ENCODE measurements around the gene SSTR4. TPM values are rescaled to one million over a fixed set of nuclear protein-coding genes. Genes with fewer than 3 reads are reported as not detected.

The SSTR4 gene
- total RNA-seq, 4 donors from 2014 or later = not detected

DNA sequence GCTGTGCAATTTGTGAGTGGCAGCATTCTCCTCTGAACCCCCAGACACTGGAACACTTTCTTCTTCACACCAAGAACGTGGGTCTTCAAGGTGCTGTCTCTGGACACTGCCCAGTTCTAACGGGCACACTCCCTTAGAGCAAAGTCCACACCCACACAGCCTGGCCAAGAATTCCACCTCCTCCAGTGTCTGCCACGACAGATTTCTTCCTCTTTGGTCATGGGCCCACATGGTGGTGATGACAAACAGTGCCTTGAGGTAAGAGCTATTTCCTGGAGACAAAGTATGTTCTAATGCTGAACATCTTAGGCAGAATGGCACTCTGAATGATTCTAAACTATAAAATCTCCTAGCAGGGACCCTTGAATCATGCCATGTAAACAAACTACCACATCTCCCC lies 25.5 kb upstream of the SSTR4 start:
- TF ChIP-seq, protein P1, sequence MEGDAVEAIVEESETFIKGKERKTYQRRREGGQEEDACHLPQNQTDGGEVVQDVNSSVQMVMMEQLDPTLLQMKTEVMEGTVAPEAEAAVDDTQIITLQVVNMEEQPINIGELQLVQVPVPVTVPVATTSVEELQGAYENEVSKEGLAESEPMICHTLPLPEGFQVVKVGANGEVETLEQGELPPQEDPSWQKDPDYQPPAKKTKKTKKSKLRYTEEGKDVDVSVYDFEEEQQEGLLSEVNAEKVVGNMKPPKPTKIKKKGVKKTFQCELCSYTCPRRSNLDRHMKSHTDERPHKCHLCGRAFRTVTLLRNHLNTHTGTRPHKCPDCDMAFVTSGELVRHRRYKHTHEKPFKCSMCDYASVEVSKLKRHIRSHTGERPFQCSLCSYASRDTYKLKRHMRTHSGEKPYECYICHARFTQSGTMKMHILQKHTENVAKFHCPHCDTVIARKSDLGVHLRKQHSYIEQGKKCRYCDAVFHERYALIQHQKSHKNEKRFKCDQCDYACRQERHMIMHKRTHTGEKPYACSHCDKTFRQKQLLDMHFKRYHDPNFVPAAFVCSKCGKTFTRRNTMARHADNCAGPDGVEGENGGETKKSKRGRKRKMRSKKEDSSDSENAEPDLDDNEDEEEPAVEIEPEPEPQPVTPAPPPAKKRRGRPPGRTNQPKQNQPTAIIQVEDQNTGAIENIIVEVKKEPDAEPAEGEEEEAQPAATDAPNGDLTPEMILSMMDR (IDR thresholded peaks at IDR 0.05; ENCODE audit: low read depth) = no peak

DNA sequence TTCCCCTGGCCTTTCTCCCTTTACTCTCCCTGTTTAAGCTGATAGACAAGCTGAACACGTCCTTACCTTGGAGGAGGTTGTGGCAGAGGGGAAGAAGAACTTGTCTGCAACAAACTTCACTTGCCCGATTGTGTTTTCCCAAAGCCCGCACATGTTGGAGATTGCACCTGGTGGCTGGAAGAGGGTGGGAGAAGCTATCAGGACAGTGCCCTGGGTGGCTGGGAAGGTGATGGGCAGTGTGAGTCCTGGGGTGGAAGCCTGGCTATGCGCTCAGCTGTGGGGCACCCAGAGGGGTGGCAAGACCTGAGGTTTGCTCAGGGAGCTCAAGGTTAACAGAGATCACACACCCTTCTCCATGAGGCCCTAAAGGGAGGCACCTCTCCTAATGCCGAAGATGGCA lies 25.0 kb upstream of the SSTR4 start:
- TF ChIP-seq, protein P1 (IDR thresholded peaks at IDR 0.05; ENCODE audit: low read depth) = no peak

GRCh38 chr20:23011008-23011721 lies 23.9 kb upstream of the SSTR4 start:
- TF ChIP-seq, protein P1 (IDR thresholded peaks at IDR 0.05; ENCODE audit: low read depth) = no peak

DNA sequence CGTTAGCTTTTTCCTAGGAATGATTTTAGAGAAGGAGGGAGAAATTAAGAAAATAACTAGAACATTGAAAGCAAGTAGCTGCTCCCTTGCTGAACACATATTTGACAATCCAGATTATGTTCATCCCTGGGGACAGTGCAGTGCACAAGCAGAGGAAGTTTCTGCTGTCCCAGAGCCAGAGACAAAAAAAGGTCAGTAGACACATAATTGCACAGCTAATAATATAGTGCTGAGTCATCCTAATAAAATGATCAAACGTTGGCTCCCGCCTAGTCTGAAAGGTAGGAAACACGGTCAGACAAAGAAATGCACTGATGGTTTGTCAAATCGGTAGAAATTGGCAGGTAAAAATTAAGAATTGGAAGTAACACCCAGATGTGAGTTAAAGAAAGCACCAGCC lies 21.7 kb upstream of the SSTR4 start:
- TF ChIP-seq, protein P1 (IDR thresholded peaks at IDR 0.05; ENCODE audit: low read depth) = no peak

DNA sequence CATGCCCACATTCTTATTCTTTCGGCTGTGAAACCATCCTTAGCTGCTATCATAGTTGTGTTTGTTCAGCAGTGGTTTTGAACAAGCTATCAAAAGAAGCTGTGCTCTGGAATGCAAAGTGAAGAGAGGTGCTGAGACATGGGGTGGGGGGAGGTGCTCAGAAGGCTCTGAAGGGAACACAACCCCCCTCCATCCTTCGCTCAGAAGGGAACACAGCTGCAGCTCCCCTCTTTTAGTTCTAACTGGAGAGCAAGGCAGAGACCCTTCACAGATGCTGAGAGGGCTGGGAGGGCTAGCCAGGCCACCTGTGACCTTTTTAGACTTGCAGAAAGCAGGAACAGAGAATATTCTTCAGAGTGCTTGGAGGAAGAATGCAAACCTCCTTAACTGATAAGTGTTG lies 17.6 kb upstream of the SSTR4 start:
- TF ChIP-seq, protein P1 (IDR thresholded peaks at IDR 0.05; ENCODE audit: low read depth) = no peak

GRCh38 chr20:23018432-23018831 lies 16.7 kb upstream of the SSTR4 start:
- TF ChIP-seq, protein P1 (IDR thresholded peaks at IDR 0.05; ENCODE audit: low read depth) = no peak

DNA sequence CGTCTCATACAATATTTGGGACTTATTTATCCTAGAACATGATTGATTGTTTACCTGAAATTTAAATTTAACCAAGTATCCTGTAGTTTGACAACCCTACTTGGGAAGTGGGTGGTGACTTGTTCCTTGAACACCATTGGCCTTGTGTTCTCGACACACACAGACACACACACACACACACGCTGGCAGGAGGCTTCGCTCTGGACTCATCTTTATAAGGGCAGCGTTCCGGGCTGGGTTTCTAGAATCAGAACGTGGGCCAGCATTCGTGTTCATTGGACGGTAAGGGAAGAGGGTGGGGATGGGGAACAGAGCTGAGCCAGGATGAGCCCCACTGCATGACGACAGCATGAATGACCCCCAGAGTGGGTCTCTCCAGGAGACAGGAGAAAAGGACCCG lies 16.2 kb upstream of the SSTR4 start:
- TF ChIP-seq, protein P1 (IDR thresholded peaks at IDR 0.05; ENCODE audit: low read depth) = no peak

All from subcutaneous adipose tissue (tissue), 4 donors.